Cardiac muscle cell (in vitro differentiated cells and primary cell): ENCODE measurements around the gene DSCAML1. TPM values are rescaled to one million over a fixed set of nuclear protein-coding genes. Genes with fewer than 3 reads are reported as not detected.
"Not testable (repeated sequence)": the region's sequence is repeated elsewhere in the genome, so short reads cannot be mapped to it uniquely, and the experiment has no call there.

Experiments used
- DNase-seq, 2 donors: peaks; one replicate each; pipeline versions ENCODE4 v3.0.0 to v3.0.0-alpha.2; 2010 to 2017; ENCODE audit warnings: low read depth in 1 of 2, low spot score in 1 of 2
- H3K27ac ChIP-seq: fragments of 200-600 bp; sonication (generic); 2 replicates; pipeline ENCODE4 v1.5.1; 2016
- H3K27me3 ChIP-seq: fragments of 200-600 bp; sonication (generic); 2 replicates; pipeline ENCODE4 v1.6.0; 2016; ENCODE audit warnings: control low read depth
- H3K36me3 ChIP-seq: fragments of 200-600 bp; sonication (generic); 2 replicates; pipeline ENCODE4 v1.5.1; 2016; ENCODE audit warnings: control low read depth
- H3K4me1 ChIP-seq: fragments of 200-600 bp; sonication (generic); 2 replicates; pipeline ENCODE4 v1.8.1; 2017; ENCODE audit warnings: low read depth, mild to moderate bottlenecking, mixed run types
- H3K4me3 ChIP-seq: fragments of 200-600 bp; sonication (generic); 2 replicates; pipeline ENCODE4 v1.5.1; 2016; ENCODE audit warnings: mild to moderate bottlenecking
- H3K9me3 ChIP-seq: fragments of 200-600 bp; sonication (generic); 2 replicates; pipeline ENCODE4 v1.5.1; 2017; ENCODE audit warnings: low read depth, mild to moderate bottlenecking, control low read depth
- CTCF ChIP-seq: IDR thresholded peaks from 2 replicates; pipeline ENCODE4 v1.5.1; 2012; ENCODE audit warnings: low read depth, mild to moderate bottlenecking, low read length
- polyA plus RNA-seq: library from polyadenylated mRNA; unstranded; fragments of >200 nt; fragmentation: Nextera tagmentation; extraction: Ambion mirVana; gene quantifications from 2 replicates; pipeline ENCODE4 v1.2.1, GENCODE V29; 2016
- total RNA-seq: library from RNA; depleted of rRNA; stranded (reverse); fragments of >200 nt; gene quantifications from 2 replicates; pipeline ENCODE4 v1.2.3, GENCODE V29; 2016

Gene DSCAML1
- total and polyA plus RNA-seq, 2 experiments from 2014 or later: 1.8 TPM; not detected in 1

GRCh38 chr11:117814766-117815261 is 17.8 kb upstream of the DSCAML1 start:
- no peak overlapping the region for H3K27ac ChIP-seq
- H3K4me1 ChIP-seq: peaks cover 19% of the 10 kb centered on the region
- peak; percentile 42 to 66 for DNase-seq
- H3K36me3 ChIP-seq: no peaks in the 10 kb centered on the region
- H3K27me3 ChIP-seq: no peaks in the 10 kb centered on the region
- no peak for TF ChIP-seq CTCF
- H3K9me3 ChIP-seq: no peaks in the 10 kb centered on the region
- H3K4me3 ChIP-seq: no peak overlapping the region

GRCh38 chr11:117814204-117814765 is 17.3 kb upstream of the DSCAML1 start:
- no peak for DNase-seq
- peaks cover 19% of the 10 kb centered on the region for H3K4me1 ChIP-seq
- H3K36me3 ChIP-seq: no peaks in the 10 kb centered on the region
- no peak overlapping the region for H3K27ac ChIP-seq
- no peaks in the 10 kb centered on the region for H3K27me3 ChIP-seq
- no peak for TF ChIP-seq CTCF
- no peaks in the 10 kb centered on the region for H3K9me3 ChIP-seq
- H3K4me3 ChIP-seq: no peak overlapping the region

- not testable (repeated sequence) for H3K27ac ChIP-seq, H3K4me1 ChIP-seq, H3K36me3 ChIP-seq, H3K9me3 ChIP-seq, DNase-seq, H3K27me3 ChIP-seq, H3K4me3 ChIP-seq
Observed at GRCh38 chr11:117810056-117810451, 13.0 kb upstream of the DSCAML1 start.

- Histone ChIP-seq H3K4me3 (no peak overlapping the region), H3K27me3 (no peaks in the 10 kb centered on the region), H3K27ac (no peak overlapping the region), H3K4me1 (peaks cover 2% of the 10 kb centered on the region), H3K9me3 (no peaks in the 10 kb centered on the region), H3K36me3 (no peaks in the 10 kb centered on the region)
- TF ChIP-seq CTCF: peak; percentile 46
- peak; percentile 49 to 86 for DNase-seq
Observed at GRCh38 chr11:117809236-117810055, 12.4 kb upstream of the DSCAML1 start.

GRCh38 chr11:117808784-117809183 is 11.8 kb upstream of the DSCAML1 start:
- Histone ChIP-seq H3K27me3 (no peaks in the 10 kb centered on the region), H3K36me3 (no peaks in the 10 kb centered on the region), H3K4me1 (no peaks in the 10 kb centered on the region), H3K9me3 (no peaks in the 10 kb centered on the region), H3K4me3 (no peak overlapping the region), H3K27ac (no peak overlapping the region)
- no peak for TF ChIP-seq CTCF
- DNase-seq: no peak
